ENCODE measurements around the gene OR8B8.

DNA sequence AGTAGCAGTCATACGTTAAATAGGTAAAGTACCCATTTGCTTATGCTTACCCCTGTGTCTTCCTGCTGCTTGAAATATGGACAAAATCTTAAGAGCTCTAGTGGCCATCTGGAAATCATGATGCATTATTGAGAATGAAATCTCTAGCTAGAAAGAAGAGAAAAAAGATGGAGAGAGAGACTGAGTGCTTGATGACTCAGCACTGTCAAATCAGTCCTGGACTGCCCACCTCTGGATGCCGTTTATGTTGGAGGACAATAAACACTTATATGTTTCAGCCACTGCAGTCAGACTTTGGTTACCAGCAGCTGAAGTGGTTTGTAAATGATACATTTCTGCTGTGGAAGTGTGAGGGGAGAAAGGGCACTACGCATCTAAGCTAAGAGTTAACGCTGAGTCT, 24.5 kb downstream of the OR8B8 start:
- TF ChIP-seq CTCF (conservative IDR thresholded peaks at IDR 0.05; ENCODE audit: low read depth, low read length): no peak
- no peak for TF ChIP-seq POLR2A (IDR thresholded peaks at IDR 0.05; ENCODE audit: low read depth, low read length)
- TF ChIP-seq RCOR1 (IDR thresholded peaks at IDR 0.05; ENCODE audit: insufficient replicate concordance, low read length): no peak
- TF ChIP-seq RAD21 (IDR thresholded peaks at IDR 0.05; ENCODE audit: low read length): no peak
- TF ChIP-seq BHLHE40 (IDR thresholded peaks at IDR 0.05; ENCODE audit: low read depth, low read length): no peak
- TF ChIP-seq CEBPB (IDR thresholded peaks at IDR 0.05; ENCODE audit: low read depth, low read length): no peak
- no peak for TF ChIP-seq RFX5 (IDR thresholded peaks at IDR 0.05; ENCODE audit: low read depth, low read length)
- no peak for TF ChIP-seq MAZ (IDR thresholded peaks at IDR 0.05; ENCODE audit: borderline replicate concordance, low read depth, low read length)
- no peak for TF ChIP-seq SMC3 (IDR thresholded peaks at IDR 0.05; ENCODE audit: low read depth, low read length)
- no peak for TF ChIP-seq MXI1 (IDR thresholded peaks at IDR 0.05; ENCODE audit: borderline replicate concordance, low read depth, low read length)
- TF ChIP-seq, protein P1, sequence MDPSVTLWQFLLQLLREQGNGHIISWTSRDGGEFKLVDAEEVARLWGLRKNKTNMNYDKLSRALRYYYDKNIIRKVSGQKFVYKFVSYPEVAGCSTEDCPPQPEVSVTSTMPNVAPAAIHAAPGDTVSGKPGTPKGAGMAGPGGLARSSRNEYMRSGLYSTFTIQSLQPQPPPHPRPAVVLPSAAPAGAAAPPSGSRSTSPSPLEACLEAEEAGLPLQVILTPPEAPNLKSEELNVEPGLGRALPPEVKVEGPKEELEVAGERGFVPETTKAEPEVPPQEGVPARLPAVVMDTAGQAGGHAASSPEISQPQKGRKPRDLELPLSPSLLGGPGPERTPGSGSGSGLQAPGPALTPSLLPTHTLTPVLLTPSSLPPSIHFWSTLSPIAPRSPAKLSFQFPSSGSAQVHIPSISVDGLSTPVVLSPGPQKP (IDR thresholded peaks at IDR 0.05; ENCODE audit: borderline replicate concordance, low read depth, low read length): no peak
